ENCODE data around the gene ATP10A. TPM values are rescaled to one million over a fixed set of nuclear protein-coding genes. Genes with fewer than 3 reads are reported as not detected.

Gene ATP10A
- total RNA-seq, 4 donors from 2014 or later = 3.8 to 7.1 (median 5.2) TPM

- TF ChIP-seq POLR2AphosphoS5 (IDR thresholded peaks at IDR 0.05) (no peak), EP300 (IDR thresholded peaks at IDR 0.05) (no peak), POLR2A (IDR thresholded peaks at IDR 0.05) (no peak)
- TF ChIP-seq, protein P1, sequence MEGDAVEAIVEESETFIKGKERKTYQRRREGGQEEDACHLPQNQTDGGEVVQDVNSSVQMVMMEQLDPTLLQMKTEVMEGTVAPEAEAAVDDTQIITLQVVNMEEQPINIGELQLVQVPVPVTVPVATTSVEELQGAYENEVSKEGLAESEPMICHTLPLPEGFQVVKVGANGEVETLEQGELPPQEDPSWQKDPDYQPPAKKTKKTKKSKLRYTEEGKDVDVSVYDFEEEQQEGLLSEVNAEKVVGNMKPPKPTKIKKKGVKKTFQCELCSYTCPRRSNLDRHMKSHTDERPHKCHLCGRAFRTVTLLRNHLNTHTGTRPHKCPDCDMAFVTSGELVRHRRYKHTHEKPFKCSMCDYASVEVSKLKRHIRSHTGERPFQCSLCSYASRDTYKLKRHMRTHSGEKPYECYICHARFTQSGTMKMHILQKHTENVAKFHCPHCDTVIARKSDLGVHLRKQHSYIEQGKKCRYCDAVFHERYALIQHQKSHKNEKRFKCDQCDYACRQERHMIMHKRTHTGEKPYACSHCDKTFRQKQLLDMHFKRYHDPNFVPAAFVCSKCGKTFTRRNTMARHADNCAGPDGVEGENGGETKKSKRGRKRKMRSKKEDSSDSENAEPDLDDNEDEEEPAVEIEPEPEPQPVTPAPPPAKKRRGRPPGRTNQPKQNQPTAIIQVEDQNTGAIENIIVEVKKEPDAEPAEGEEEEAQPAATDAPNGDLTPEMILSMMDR (IDR thresholded peaks at IDR 0.05) = no peak
- Histone ChIP-seq H3K9me3 (no peaks in the 10 kb centered on the region), H3K4me3 (no peak overlapping the region), H3K4me1 (peaks cover 3% of the 10 kb centered on the region), H3K27ac (no peak overlapping the region), H3K36me3 (no peaks in the 10 kb centered on the region), H3K27me3 (no peaks in the 10 kb centered on the region)
- 41% methylated on average over 5 of the region's 5 CpGs for WGBS
- DNase-seq (ENCODE audit: low spot score in 2 of 2) = no peak
These were observed 198.4 kb downstream of the ATP10A start for GRCh38 chr15:25664761-25665160.

DNA sequence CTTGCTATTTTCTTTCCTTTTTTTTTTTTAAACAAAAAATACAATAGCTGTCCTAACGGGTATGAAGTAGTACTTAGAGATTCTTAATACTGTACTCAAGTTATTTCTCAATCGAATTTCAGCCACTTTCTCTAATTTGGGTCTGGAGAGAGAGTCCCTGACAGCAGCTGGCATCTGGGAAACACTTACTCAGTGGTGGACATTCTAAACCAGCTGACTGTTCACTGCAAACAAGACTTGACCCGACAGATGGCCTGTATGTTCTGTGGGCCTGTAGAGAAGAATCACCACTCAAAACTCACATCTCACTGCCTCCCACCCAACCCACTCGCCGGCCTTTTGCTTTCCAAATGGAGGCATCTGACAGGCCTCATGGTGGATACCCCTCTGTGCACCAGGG lies 199.6 kb downstream of the ATP10A start:
- Histone ChIP-seq H3K27ac (no peak overlapping the region), H3K36me3 (no peaks in the 10 kb centered on the region), H3K4me3 (no peak overlapping the region), H3K9me3 (no peaks in the 10 kb centered on the region), H3K4me1 (no peaks in the 10 kb centered on the region), H3K27me3 (no peaks in the 10 kb centered on the region)
- peak in 1 of 2 donors; percentile 18 for DNase-seq (ENCODE audit: low spot score in 2 of 2)
- no peak for TF ChIP-seq EP300 (IDR thresholded peaks at IDR 0.05)
- TF ChIP-seq, protein P1 (IDR thresholded peaks at IDR 0.05) = no peak
- no peak for TF ChIP-seq POLR2A (IDR thresholded peaks at IDR 0.05)
- no peak for TF ChIP-seq POLR2AphosphoS5 (IDR thresholded peaks at IDR 0.05)
- 83% methylated on average over 5 of the region's 5 CpGs for WGBS

- DNase-seq (ENCODE audit: low spot score in 2 of 2) = no peak
- Histone ChIP-seq H3K36me3 (no peaks in the 10 kb centered on the region), H3K27me3 (no peaks in the 10 kb centered on the region), H3K9me3 (no peaks in the 10 kb centered on the region), H3K27ac (no peak overlapping the region), H3K4me1 (no peaks in the 10 kb centered on the region), H3K4me3 (no peak overlapping the region)
- 56% methylated on average over 4 of the region's 4 CpGs for WGBS
- TF ChIP-seq POLR2AphosphoS5 (IDR thresholded peaks at IDR 0.05) = no peak
- no peak for TF ChIP-seq POLR2A (IDR thresholded peaks at IDR 0.05)
- no peak for TF ChIP-seq EP300 (IDR thresholded peaks at IDR 0.05)
- TF ChIP-seq, protein P1 (IDR thresholded peaks at IDR 0.05) = no peak
These were observed 201.2 kb downstream of the ATP10A start for GRCh38 chr15:25661898-25662297.

DNA sequence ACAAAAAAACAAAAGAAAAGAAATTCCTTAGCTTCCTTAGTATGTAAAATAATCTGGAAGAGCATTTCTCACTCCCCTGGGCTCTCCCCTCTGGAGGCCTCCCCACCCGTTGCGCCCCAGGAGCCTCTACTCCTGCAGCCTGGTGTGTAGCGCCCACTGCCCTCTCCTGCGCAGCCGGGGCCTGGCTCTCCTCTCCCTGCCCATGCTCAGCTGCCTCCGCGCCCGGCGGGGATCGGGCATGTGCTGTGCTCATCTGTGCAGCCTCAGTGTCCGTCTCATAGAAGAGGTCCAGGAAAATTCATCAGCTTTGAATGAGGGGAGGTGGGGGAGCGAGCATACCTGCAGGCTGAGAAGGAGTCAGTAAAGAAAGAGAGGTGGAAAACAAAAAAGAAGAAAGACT lies 203.9 kb downstream of the ATP10A start:
- Histone ChIP-seq H3K4me1 (no peaks in the 10 kb centered on the region), H3K27me3 (no peaks in the 10 kb centered on the region), H3K36me3 (no peaks in the 10 kb centered on the region), H3K27ac (no peak overlapping the region), H3K4me3 (no peak overlapping the region), H3K9me3 (no peaks in the 10 kb centered on the region)
- no peak for TF ChIP-seq POLR2A (IDR thresholded peaks at IDR 0.05)
- no peak for TF ChIP-seq POLR2AphosphoS5 (IDR thresholded peaks at IDR 0.05)
- no peak for TF ChIP-seq EP300 (IDR thresholded peaks at IDR 0.05)
- TF ChIP-seq, protein P1 (IDR thresholded peaks at IDR 0.05) = no peak
- DNase-seq (ENCODE audit: low spot score in 2 of 2) = no peak
- WGBS = 93% methylated on average over 12 of the region's 12 CpGs

- no peaks in the 10 kb centered on the region for H3K27me3 ChIP-seq
- no peak overlapping the region for H3K4me3 ChIP-seq
- H3K9me3 ChIP-seq = no peaks in the 10 kb centered on the region
- H3K27ac ChIP-seq = no peak overlapping the region
- 93% methylated on average over 19 of the region's 19 CpGs for WGBS
- TF ChIP-seq POLR2A (IDR thresholded peaks at IDR 0.05) (no peak), POLR2AphosphoS5 (IDR thresholded peaks at IDR 0.05) (no peak)
- no peaks in the 10 kb centered on the region for H3K4me1 ChIP-seq
- DNase-seq (ENCODE audit: low spot score in 2 of 2) = no peak
- no peaks in the 10 kb centered on the region for H3K36me3 ChIP-seq
These were observed 204.6 kb downstream of the ATP10A start for GRCh38 chr15:25658560-25658959.
